SK-N-SH treated with all-trans-retinoic acid at 6 μM for 48 hours (cell line): ENCODE results near the gene MUC22.
A peak's percentile ranks its signal among the peaks of the same experiment; 100 is the strongest.

Experiments used
- ATAC-seq: fragments of 200-7000 bp; cut with Tn5 transposase; 3 replicates; pipeline ENCODE4 v1.9.1; 2020; ENCODE audit warnings: mild to moderate bottlenecking, moderate library complexity
- ARNTL ChIP-seq: fragments of 450-650 bp; formaldehyde crosslinking; IDR thresholded peaks from 2 replicates; pipeline ENCODE4 v1.5.0; 2020; ENCODE audit warnings: low read depth, mild to moderate bottlenecking, moderate library complexity, borderline replicate concordance
- BACH2 ChIP-seq: fragments of 250-450 bp; sonication (Bioruptor Pico); IDR thresholded peaks from 2 replicates; pipeline ENCODE4 v1.9.0; 2021; ENCODE audit warnings: mild to moderate bottlenecking, borderline replicate concordance
- CSDC2 ChIP-seq: fragments of 250-450 bp; sonication (Bioruptor Pico); IDR thresholded peaks from 2 replicates; pipeline ENCODE4 v1.5.0; 2020; ENCODE audit warnings: mild to moderate bottlenecking, moderate library complexity
- ESRRG ChIP-seq: fragments of 250-450 bp; sonication (Bioruptor Pico); IDR thresholded peaks from 2 replicates; pipeline ENCODE4 v1.6.1; 2021; ENCODE audit warnings: mild to moderate bottlenecking
- GLIS3 ChIP-seq: fragments of 250-450 bp; sonication (Bioruptor Pico); IDR thresholded peaks from 2 replicates; pipeline ENCODE4 v1.5.0; 2020; ENCODE audit warnings: mild to moderate bottlenecking, moderate library complexity
- ISL1 ChIP-seq: fragments of 250-450 bp; sonication (Bioruptor Pico); IDR thresholded peaks from 2 replicates; pipeline ENCODE4 v2.1.2; 2022; ENCODE audit warnings: mild to moderate bottlenecking, moderate library complexity
- OSR1 ChIP-seq: fragments of 250-450 bp; sonication (Bioruptor Pico); IDR thresholded peaks from 2 replicates; pipeline ENCODE4 v1.8.0; 2022; ENCODE audit warnings: moderate library complexity, mild to moderate bottlenecking, inconsistent platforms
- PPARA ChIP-seq: fragments of 250-450 bp; sonication (Bioruptor Pico); IDR thresholded peaks from 2 replicates; pipeline ENCODE4 v1.5.0; 2020; ENCODE audit warnings: mild to moderate bottlenecking, borderline replicate concordance
- RARB ChIP-seq: fragments of 250-450 bp; sonication (Bioruptor Pico); IDR thresholded peaks from 2 replicates; pipeline ENCODE4 v1.8.0; 2021; ENCODE audit warnings: mild to moderate bottlenecking, moderate library complexity
- SNAI2 ChIP-seq: fragments of 250-450 bp; sonication (Bioruptor Pico); IDR thresholded peaks from 2 replicates; pipeline ENCODE4 v1.5.0; 2020; ENCODE audit warnings: mild to moderate bottlenecking, moderate library complexity
- TCF4 ChIP-seq: fragments of 250-450 bp; sonication (Bioruptor Pico); IDR thresholded peaks from 2 replicates; pipeline ENCODE4 v1.8.0; 2021; ENCODE audit warnings: mild to moderate bottlenecking, moderate library complexity, borderline replicate concordance
- TOX ChIP-seq: fragments of 250-450 bp; sonication (Bioruptor Pico); IDR thresholded peaks from 2 replicates; pipeline ENCODE4 v1.8.0; 2021; ENCODE audit warnings: mild to moderate bottlenecking, moderate library complexity, borderline replicate concordance
- ZC3H10 ChIP-seq: fragments of 250-450 bp; sonication (Bioruptor Pico); IDR thresholded peaks from 2 replicates; pipeline ENCODE4 v1.5.1; 2021; ENCODE audit warnings: mild to moderate bottlenecking, moderate library complexity
- ZFP3 ChIP-seq: fragments of 250-450 bp; sonication (Bioruptor Pico); IDR thresholded peaks from 2 replicates; pipeline ENCODE4 v1.5.0; 2020; ENCODE audit warnings: mild to moderate bottlenecking, moderate library complexity
- ZFP30 ChIP-seq: fragments of 450-650 bp; formaldehyde crosslinking; IDR thresholded peaks from 2 replicates; pipeline ENCODE4 v1.5.0; 2022; ENCODE audit warnings: mild to moderate bottlenecking, moderate library complexity
- ZNF565 ChIP-seq: fragments of 450-650 bp; formaldehyde crosslinking; conservative IDR thresholded peaks from 2 replicates; pipeline ENCODE4 v1.5.0; 2020; ENCODE audit warnings: low read depth, mild to moderate bottlenecking, moderate library complexity
- ZNF70 ChIP-seq: fragments of 450-650 bp; formaldehyde crosslinking; IDR thresholded peaks from 2 replicates; pipeline ENCODE4 v1.5.0; 2020; ENCODE audit warnings: mild to moderate bottlenecking, moderate library complexity
- ZNF8 ChIP-seq: fragments of 450-650 bp; formaldehyde crosslinking; IDR thresholded peaks from 2 replicates; pipeline ENCODE4 v1.5.0; 2020; ENCODE audit warnings: mild to moderate bottlenecking, moderate library complexity
- TF ChIP-seq, protein P1 (sequence below): fragments of 250-450 bp; sonication (Bioruptor Pico); IDR thresholded peaks from 2 replicates; pipeline ENCODE4 v1.5.0; 2020; ENCODE audit warnings: mild to moderate bottlenecking, moderate library complexity
- TF ChIP-seq, protein P2 (sequence below): fragments of 250-450 bp; sonication (Bioruptor Pico); IDR thresholded peaks from 2 replicates; pipeline ENCODE4 v1.5.1; 2020; ENCODE audit warnings: low read depth, mild to moderate bottlenecking, moderate library complexity
- TF ChIP-seq, protein P3 (sequence below): fragments of 250-450 bp; sonication (Bioruptor Pico); IDR thresholded peaks from 2 replicates; pipeline ENCODE4 v1.5.1; 2021; ENCODE audit warnings: mild to moderate bottlenecking, moderate library complexity
- TF ChIP-seq, protein P4 (sequence below): fragments of 250-450 bp; sonication (Bioruptor Pico); IDR thresholded peaks from 2 replicates; pipeline ENCODE4 v1.8.0; 2020; ENCODE audit warnings: mild to moderate bottlenecking, moderate library complexity, borderline replicate concordance

Gene MUC22

DNA sequence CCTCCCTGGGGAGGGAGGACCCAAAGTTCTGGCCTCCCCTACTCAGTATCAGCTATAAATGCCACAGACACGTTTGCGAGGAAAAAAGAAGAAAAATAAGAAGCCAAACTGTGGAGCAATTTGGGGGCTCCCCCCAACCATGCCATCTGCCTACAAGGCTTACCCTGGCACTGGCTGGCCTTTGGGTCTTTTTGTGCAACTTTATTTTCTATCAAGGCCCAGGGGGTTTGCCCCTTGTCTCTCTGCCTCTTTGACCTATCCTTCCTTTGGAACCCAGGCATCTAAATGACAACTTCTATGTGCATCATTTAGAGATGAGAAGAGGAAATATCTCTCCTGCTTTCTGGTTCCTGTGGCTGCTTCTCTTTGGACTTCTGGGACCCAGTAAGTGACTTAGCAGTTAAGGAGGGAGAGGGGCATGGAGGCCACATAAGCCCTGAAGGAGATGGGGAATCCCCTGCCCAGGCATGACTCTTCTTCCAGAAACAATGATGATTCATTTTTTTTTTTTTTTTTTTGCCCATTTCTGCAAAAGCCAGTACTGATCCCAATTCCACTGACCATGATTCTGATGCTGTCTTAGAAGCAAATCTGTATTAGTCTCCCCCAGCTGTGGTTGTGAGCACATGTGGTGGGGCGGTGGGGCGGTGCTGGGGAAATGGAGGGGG is at the start of gene MUC22:
Gene MUC22, plus strand, starts transcription at position 82 of the 668 bp plus-strand sequence. Its CDS starts 233 bp downstream, at position 315.
- TF ChIP-seq GLIS3 (CRISPR knock-in tag) (no peak), ARNTL (CRISPR knock-in tag) (no peak), OSR1 (no peak), ZFP3 (CRISPR knock-in tag) (no peak)
- TF ChIP-seq, protein P1, sequence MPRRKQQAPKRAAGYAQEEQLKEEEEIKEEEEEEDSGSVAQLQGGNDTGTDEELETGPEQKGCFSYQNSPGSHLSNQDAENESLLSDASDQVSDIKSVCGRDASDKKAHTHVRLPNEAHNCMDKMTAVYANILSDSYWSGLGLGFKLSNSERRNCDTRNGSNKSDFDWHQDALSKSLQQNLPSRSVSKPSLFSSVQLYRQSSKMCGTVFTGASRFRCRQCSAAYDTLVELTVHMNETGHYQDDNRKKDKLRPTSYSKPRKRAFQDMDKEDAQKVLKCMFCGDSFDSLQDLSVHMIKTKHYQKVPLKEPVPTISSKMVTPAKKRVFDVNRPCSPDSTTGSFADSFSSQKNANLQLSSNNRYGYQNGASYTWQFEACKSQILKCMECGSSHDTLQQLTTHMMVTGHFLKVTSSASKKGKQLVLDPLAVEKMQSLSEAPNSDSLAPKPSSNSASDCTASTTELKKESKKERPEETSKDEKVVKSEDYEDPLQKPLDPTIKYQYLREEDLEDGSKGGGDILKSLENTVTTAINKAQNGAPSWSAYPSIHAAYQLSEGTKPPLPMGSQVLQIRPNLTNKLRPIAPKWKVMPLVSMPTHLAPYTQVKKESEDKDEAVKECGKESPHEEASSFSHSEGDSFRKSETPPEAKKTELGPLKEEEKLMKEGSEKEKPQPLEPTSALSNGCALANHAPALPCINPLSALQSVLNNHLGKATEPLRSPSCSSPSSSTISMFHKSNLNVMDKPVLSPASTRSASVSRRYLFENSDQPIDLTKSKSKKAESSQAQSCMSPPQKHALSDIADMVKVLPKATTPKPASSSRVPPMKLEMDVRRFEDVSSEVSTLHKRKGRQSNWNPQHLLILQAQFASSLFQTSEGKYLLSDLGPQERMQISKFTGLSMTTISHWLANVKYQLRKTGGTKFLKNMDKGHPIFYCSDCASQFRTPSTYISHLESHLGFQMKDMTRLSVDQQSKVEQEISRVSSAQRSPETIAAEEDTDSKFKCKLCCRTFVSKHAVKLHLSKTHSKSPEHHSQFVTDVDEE (CRISPR knock-in tag), result no peak
- ATAC-seq, result peak; percentile 46

DNA sequence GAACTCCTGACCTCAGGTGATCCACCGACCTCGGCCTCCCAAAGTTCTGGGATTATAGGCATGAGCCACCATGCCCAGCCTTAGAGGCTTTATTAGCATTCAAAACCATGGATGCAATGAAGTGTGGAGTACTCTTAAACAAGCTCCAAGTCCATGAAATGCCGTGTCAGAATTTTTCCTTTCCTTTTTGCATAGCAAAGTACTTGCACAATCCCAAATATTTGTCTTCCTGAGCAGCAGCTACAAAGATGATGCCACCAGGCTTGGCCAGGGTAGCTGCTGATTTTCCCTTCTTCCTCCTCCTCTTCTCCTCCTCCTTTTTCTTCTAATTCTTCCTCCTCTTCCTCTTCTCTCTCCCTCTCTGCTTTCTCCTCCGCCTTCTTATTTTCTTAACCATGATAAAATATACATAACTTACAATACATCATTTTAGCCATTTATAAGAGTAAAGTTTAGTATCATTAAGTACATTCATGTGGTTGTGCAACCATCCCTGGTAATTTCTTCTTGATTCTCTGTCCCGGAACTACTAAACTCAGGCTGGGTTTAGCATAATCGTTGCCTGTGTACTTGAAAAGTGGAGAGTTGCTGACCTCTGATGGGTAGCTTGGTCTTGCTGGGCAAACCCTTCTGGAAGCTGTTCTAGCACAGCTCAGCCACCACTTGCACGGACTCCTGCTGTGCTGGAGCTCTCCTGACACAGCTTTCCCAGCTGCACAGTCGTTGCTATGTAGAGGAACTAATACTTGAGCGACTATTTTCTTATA is 49.2 kb upstream of the MUC22 start:
- ATAC-seq, result peak; percentile 24; the same call in 1 of the 3 replicates
- TF ChIP-seq TCF4 (CRISPR knock-in tag), result no peak
- no peak for TF ChIP-seq ISL1 (CRISPR knock-in tag)
- no peak for TF ChIP-seq ZNF70
- TF ChIP-seq PPARA (CRISPR knock-in tag), result no peak
- TF ChIP-seq SNAI2 (CRISPR knock-in tag), result no peak
- TF ChIP-seq CSDC2 (CRISPR knock-in tag), result no peak
- no peak for TF ChIP-seq ZC3H10 (CRISPR knock-in tag)
- TF ChIP-seq BACH2 (CRISPR knock-in tag), result no peak
- TF ChIP-seq ZNF565 (CRISPR knock-in tag), result no peak
- TF ChIP-seq RARB (CRISPR knock-in tag), result no peak
- TF ChIP-seq ZNF8, result no peak
- TF ChIP-seq, protein P1 (CRISPR knock-in tag), result no peak
- no peak for TF ChIP-seq ZFP3 (CRISPR knock-in tag)
- TF ChIP-seq TOX (CRISPR knock-in tag), result no peak
- TF ChIP-seq, protein P2, sequence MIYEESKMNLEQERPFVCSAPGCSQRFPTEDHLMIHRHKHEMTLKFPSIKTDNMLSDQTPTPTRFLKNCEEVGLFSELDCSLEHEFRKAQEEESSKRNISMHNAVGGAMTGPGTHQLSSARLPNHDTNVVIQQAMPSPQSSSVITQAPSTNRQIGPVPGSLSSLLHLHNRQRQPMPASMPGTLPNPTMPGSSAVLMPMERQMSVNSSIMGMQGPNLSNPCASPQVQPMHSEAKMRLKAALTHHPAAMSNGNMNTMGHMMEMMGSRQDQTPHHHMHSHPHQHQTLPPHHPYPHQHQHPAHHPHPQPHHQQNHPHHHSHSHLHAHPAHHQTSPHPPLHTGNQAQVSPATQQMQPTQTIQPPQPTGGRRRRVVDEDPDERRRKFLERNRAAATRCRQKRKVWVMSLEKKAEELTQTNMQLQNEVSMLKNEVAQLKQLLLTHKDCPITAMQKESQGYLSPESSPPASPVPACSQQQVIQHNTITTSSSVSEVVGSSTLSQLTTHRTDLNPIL (CRISPR knock-in tag), result no peak

DNA sequence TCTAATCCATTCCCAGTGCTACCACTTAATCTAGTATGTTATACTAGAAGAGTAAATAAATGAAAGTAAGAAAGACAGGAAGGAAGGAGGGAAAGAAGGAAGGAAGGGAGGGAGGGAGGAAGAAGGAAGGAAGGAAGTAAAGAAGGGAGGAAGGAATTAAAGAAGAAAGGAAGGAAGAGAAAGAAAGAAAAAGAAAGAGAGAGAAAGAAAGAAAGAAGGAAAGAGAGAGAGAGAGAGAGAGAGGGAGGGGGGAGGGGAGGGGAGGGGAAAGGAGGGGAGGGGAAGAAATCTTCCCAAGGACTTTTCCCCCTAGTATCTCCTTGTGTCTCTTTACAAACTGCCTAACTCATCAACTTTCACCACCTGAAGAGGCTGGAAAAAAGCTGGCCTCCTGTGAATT is 47.6 kb upstream of the MUC22 start:
- ATAC-seq, result no peak
- no peak for TF ChIP-seq CSDC2 (CRISPR knock-in tag)
- no peak for TF ChIP-seq ZNF70
- TF ChIP-seq, protein P1 (CRISPR knock-in tag), result no peak
- no peak for TF ChIP-seq ESRRG (CRISPR knock-in tag)
- TF ChIP-seq, protein P2 (CRISPR knock-in tag), result no peak
- TF ChIP-seq, protein P3, sequence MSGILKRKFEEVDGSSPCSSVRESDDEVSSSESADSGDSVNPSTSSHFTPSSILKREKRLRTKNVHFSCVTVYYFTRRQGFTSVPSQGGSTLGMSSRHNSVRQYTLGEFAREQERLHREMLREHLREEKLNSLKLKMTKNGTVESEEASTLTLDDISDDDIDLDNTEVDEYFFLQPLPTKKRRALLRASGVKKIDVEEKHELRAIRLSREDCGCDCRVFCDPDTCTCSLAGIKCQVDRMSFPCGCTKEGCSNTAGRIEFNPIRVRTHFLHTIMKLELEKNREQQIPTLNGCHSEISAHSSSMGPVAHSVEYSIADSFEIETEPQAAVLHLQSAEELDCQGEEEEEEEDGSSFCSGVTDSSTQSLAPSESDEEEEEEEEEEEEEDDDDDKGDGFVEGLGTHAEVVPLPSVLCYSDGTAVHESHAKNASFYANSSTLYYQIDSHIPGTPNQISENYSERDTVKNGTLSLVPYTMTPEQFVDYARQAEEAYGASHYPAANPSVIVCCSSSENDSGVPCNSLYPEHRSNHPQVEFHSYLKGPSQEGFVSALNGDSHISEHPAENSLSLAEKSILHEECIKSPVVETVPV (CRISPR knock-in tag), result no peak
- TF ChIP-seq RARB (CRISPR knock-in tag), result no peak
- TF ChIP-seq, protein P4, sequence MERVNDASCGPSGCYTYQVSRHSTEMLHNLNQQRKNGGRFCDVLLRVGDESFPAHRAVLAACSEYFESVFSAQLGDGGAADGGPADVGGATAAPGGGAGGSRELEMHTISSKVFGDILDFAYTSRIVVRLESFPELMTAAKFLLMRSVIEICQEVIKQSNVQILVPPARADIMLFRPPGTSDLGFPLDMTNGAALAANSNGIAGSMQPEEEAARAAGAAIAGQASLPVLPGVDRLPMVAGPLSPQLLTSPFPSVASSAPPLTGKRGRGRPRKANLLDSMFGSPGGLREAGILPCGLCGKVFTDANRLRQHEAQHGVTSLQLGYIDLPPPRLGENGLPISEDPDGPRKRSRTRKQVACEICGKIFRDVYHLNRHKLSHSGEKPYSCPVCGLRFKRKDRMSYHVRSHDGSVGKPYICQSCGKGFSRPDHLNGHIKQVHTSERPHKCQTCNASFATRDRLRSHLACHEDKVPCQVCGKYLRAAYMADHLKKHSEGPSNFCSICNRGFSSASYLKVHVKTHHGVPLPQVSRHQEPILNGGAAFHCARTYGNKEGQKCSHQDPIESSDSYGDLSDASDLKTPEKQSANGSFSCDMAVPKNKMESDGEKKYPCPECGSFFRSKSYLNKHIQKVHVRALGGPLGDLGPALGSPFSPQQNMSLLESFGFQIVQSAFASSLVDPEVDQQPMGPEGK (CRISPR knock-in tag), result no peak
- no peak for TF ChIP-seq ZNF565 (CRISPR knock-in tag)
- TF ChIP-seq ZFP30 (CRISPR knock-in tag), result no peak
- TF ChIP-seq ZC3H10 (CRISPR knock-in tag), result no peak
